ENCODE results near the gene TCEA2.
A peak's percentile ranks its signal among the peaks of the same experiment; 100 is the strongest.

Gene TCEA2

DNA sequence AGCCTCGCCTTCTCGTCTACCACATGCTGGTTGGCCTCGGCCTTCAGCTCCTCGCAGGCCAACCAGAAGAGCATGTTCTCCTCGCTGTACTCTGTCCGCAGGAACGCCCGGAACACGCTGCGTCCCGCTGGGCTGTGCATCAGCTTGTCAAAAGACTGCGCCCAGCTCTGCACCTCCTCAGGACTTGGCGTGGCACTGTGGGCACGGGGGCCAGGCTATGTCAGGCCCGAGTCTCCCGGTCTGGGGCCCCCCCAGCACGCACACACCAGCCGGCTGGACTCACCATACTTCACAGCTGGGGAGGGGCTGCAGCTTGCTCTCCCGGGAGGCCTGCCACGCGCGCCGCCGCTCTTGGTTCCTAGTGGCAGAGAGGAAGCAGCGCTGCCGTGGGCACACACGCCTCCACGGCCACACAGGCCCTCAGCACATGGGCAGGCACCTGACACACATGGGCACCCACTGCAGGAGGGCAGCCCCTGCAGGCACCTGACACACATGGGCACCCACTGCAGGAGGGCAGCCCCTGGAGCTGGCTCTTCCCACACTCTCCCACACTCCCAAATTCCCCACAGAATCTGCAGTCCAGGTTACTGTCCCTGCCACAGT, 11.3 kb downstream of the TCEA2 start:
- Mint-ChIP-seq H3K4me3 (no peak overlapping the region), H3K27me3 (no peaks in the 10 kb centered on the region), H3K9me3 (no peaks in the 10 kb centered on the region), H3K27ac (no peak overlapping the region), H3K36me3 (ENCODE audit: low read depth) (peaks cover 4% of the 10 kb centered on the region), H3K4me1 (peaks cover 18% of the 10 kb centered on the region)
- ATAC-seq (no peak), DNase-seq (no peak)

DNA sequence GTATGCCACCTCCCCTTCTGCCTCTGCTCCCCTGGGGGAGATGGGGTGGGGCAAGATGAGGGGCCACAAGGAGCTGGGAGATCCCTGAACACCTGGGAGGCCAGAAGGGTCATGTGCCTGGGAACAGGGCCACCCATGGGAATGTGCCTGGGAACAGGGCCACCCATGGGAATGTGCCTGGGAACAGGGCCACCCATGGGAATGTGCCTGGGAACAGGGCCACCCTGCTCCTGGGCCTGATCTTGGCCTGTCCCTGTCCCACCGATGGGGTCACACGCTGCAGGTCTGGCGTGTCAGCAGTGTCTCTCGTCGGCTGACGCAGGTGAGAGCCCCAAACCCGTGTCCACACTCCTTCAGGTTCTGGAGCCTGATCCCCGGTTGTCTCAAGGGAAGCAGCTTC, 12.0 kb downstream of the TCEA2 start:
- Mint-ChIP-seq H3K4me1 (peaks cover 18% of the 10 kb centered on the region), H3K27me3 (no peaks in the 10 kb centered on the region), H3K4me3 (no peak overlapping the region), H3K9me3 (no peaks in the 10 kb centered on the region), H3K36me3 (ENCODE audit: low read depth) (peaks cover 4% of the 10 kb centered on the region), H3K27ac (no peak overlapping the region)
- ATAC-seq (no peak), DNase-seq (no peak)

DNA sequence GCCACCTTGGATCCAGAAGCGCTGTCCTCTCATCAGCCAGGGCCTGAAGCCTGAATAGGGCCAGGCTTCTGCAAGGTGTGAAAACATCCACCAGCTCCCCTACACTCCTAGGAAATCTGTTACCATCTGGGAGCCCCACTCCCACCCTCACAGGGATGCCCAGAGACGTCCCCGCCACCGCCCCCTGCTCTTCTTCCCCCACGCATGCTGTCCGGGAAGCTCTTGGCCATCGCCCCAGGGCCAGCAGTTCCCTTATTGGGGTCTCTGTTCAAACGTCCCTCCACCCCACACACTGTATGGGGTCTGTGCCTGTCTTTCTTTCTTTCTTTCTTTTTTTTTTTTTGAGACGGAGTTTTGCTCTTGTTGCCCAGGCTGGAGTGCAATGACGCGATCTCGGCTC, 12.6 kb downstream of the TCEA2 start:
- Mint-ChIP-seq H3K9me3 (no peaks in the 10 kb centered on the region), H3K4me3 (no peak overlapping the region), H3K36me3 (ENCODE audit: low read depth) (peaks cover 4% of the 10 kb centered on the region), H3K27ac (no peak overlapping the region), H3K4me1 (peaks cover 22% of the 10 kb centered on the region), H3K27me3 (no peaks in the 10 kb centered on the region)
- DNase-seq (no peak), ATAC-seq (no peak)

DNA sequence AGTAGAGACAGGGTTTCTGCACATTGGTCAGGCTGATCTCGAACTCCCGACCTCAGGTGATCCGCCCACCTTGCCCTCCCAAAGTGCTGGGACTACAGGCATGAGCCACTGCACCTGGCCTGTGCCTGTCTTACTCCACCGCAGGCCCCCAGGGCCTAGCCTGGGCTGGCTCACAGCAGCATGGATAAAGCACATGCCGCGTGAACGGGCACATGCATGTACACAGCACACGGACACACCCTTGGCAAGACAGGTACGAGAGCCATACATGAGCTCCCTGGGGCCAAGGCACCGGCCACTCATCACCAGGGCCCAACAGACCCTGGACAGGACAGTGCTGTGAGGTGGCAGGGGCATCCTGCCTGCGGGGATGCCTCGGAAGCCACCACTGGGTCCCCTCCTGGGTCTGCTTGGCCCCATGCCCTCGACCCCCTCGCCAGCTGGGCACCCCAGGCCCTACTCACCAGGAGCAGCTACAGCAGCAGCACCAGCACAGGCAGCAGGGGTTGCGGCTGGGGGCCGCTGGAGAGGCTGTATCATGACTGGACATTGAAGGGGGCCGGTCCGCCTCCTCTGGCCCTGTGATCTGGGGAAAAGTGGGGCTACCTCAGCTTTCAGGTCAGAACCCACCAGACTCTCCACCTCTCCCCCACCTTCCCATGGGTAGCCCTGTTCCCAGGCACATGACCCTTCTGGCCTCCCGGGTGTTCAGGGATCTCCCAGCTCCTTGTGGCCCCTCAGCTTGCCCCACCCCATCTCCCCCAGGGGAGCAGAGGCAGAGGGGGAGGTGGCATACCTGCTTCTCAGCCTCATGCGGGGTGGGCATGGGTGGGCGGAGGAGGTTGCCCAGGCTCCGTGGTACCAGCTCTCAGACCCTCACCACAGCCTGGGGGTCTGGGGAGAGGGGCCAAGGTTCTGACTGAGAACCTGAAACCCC, 13.3 kb downstream of the TCEA2 start:
- H3K9me3 Mint-ChIP-seq: no peaks in the 10 kb centered on the region

DNA sequence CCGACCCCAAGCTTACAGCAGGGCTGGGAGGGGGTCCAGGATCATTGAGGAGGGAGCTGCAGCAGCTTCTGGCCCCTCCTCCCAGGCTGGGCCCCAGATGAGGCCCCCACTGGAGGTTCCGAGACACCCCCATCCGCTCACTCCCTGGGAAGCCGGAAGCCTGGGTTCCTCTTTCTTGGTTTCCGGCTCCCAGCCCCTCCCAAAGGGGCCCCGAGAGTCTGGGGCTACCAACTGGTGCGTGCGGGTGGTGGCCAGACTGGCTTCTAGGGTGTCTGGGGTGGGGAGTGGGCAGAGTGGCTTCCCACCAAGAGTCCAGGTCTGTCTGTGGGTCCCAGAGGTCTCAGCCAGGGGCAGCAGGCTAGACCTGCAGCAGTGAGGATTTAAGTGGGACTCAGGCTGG, 14.1 kb downstream of the TCEA2 start:
- ATAC-seq: peak; percentile 30
- Mint-ChIP-seq H3K4me3 (peak overlapping the region; percentile 86), H3K27me3 (peaks cover 6% of the 10 kb centered on the region), H3K27ac (peak overlapping the region; percentile 70), H3K9me3 (no peaks in the 10 kb centered on the region), H3K4me1 (peaks cover 29% of the 10 kb centered on the region), H3K36me3 (ENCODE audit: low read depth) (peaks cover 4% of the 10 kb centered on the region)
- DNase-seq: peak; percentile 63

More for the DNA sequence above, 13.3 kb downstream of the TCEA2 start:
- Mint-ChIP-seq H3K27me3 (no peaks in the 10 kb centered on the region), H3K36me3 (ENCODE audit: low read depth) (peaks cover 4% of the 10 kb centered on the region), H3K27ac (peak overlapping the region; percentile 22), H3K4me3 (peak overlapping the region; percentile 86), H3K4me1 (peaks cover 25% of the 10 kb centered on the region)
- ATAC-seq (no peak), DNase-seq (no peak)

DNA sequence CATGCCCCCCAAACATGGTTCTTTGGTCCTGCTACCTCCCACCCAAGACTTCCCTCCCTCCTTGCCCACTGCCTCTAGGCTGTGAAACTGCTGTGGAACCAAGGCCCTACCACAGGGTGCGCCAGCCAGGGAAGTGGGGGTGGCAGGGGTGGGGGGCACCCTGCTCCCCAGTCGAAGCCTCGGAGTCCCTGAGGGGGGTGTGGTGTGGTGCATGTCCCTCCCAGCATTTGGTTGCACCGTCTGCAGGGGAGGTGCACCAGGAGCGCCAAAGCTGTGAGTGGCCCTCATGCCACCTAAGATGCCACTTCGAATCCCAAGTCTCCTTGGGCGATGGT, 14.5 kb downstream of the TCEA2 start:
- Mint-ChIP-seq H3K4me1 (peaks cover 28% of the 10 kb centered on the region), H3K36me3 (ENCODE audit: low read depth) (peaks cover 4% of the 10 kb centered on the region), H3K4me3 (peak overlapping the region; percentile 86), H3K9me3 (no peaks in the 10 kb centered on the region), H3K27ac (peak overlapping the region; percentile 70), H3K27me3 (peaks cover 8% of the 10 kb centered on the region)
- DNase-seq (no peak), ATAC-seq (no peak)

DNA sequence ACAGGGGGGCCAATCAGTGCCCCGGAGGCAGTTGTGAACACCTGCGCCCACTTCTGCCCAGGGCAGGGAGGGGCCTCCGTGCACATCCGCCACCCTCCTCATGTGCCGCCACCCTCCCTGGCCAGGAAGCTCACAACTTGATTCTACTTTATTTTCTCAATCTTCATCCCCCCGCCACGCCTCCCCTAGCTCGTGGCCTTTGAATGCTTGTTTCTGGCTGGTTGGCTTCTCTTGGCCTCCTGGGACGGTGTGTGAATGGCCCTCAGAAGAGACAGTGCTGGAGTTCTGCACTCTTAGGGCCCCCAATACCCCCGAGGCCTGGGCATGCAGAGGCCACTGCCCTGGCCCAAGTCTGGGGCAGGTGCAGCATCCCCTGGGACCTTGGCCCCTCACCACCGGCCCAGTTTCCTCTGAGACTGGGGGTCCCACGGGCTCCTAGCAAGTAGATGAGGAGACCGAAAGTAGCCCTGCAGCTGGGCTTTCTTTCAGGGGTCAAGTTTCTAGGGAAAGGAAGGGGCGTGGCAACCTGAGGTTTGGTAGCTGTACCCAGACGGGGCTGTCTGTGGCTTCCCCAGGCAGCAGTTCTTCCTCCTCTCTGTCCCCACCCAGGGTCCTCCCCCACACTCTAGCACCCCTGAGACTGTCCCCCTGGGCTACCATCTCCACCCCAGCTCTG, 15.0 kb downstream of the TCEA2 start:
- Mint-ChIP-seq H3K27ac (peak overlapping the region; percentile 70), H3K4me1 (peaks cover 31% of the 10 kb centered on the region), H3K4me3 (peak overlapping the region; percentile 86), H3K36me3 (ENCODE audit: low read depth) (peaks cover 3% of the 10 kb centered on the region), H3K9me3 (no peaks in the 10 kb centered on the region), H3K27me3 (peaks cover 8% of the 10 kb centered on the region)
- ATAC-seq (peak; percentile 42), DNase-seq (peak; percentile 60)

DNA sequence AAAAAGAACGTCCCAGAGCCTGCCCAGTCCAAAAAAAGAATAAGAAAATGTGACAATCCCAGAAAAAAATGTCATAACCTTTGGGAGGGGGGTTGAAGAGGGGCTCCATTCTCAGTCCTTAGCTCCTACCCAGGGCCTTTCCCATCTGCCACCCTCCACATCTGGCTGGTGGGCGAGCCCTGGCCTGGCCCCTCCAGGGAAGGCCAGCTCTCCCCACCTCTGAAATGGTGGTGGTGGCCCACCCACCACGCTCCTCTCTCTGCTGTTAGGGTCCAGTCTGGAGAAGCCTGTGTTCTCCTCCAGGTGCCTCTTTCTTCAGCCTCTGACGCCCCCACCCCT, 15.9 kb downstream of the TCEA2 start:
- Mint-ChIP-seq H3K9me3 (no peaks in the 10 kb centered on the region), H3K4me3 (peak overlapping the region; percentile 86), H3K36me3 (ENCODE audit: low read depth) (no peaks in the 10 kb centered on the region), H3K4me1 (peaks cover 34% of the 10 kb centered on the region), H3K27ac (peak overlapping the region; percentile 80), H3K27me3 (peaks cover 8% of the 10 kb centered on the region)
- no peak for ATAC-seq
- DNase-seq: no peak

DNA sequence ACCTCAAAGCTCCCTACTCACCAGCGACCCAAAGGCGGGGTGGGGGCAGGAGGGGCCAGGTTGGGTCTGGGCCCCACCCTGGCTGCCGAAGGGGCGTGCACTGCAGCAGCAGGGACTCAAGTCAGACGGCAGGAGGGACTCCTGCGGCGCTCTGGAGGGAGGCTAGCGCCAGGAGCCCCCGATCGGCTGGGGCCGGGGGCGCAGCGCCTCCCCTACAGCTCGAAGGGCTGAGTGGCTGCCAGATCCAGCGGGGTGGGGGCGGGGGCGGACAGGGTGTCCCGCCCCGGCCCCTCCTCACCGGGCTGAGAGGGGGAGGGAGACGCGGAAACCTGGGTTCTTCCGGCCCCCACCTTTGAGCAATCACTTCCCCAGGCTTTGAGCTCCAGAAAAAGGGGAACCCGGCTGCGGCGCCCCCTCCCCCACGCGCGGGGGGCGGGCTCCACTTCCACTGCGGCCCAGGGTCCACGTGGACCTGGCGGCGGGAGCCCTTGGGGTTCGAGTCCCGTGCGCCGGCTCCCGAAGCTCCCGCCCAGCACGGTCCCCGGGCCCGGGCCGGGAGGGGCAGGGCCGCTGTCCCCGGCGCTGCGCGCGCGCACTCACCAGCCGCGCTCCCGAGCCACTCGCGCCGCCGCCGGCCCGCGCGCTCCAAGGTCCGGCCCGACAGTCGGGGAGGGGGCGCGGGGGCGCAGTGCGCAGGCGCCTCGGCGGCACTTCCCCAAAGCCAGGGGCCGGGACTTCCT, 16.4 kb downstream of the TCEA2 start, which contains the start of gene RGS19:
Gene RGS19, minus strand, starts transcription at position 246 of the 740 bp plus-strand sequence. CDS start 2,632 bp downstream, outside the sequence.
- peak; percentile 38 for ATAC-seq
- no peaks in the 10 kb centered on the region for H3K36me3 Mint-ChIP-seq (ENCODE audit: low read depth)
- H3K4me1 Mint-ChIP-seq: peaks cover 37% of the 10 kb centered on the region
- peak within 1 kb of the TSS; percentile 80 for H3K27ac Mint-ChIP-seq
- peaks cover 11% of the 10 kb centered on the region for H3K27me3 Mint-ChIP-seq
- peak within 1 kb of the TSS; percentile 86 for H3K4me3 Mint-ChIP-seq
- no peaks in the 10 kb centered on the region for H3K9me3 Mint-ChIP-seq
- peak; percentile 79 for DNase-seq

DNA sequence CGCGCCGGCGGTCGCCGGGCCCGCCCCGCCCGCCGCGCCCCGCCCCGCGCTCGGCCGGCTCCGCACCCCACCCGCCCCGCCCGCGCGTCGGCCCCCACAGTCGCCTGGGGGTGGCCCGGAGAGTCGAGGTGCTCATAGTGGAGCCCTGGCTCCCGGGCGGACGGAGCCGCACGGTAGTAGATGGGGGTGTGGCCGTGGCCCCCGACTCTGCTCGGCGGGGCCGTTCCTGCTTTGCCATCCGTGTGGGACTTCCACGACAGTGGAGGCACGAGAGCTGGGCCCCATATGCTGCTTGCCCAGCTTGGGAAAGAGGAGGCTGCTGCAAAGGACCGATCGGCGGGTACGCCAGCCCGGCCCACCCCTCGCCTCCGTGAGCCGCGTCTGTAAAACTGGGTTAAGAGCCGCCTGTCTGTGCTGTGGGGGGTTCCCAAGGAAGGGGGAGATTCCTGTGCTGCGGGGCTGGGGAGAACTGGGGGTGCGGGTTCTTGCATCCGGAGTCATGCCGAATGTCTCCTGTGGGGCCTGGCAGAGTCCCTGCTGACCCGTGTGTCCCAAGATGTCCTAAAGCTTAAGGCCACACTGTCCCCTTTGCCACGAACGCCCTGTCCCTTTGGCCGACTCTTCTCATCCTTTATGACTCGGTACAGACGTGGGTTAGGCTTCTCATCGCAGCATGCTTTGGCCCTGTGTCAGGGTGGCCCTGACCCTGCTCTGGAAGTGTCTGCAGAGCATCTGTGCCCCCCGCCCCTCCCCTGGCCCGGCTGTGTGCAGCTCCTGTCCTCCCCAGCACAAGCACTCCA, 17.2 kb downstream of the TCEA2 start, which contains the start of gene OPRL1:
Gene OPRL1, plus strand, starts transcription at position 70 of the 800 bp plus-strand sequence. CDS start 12,639 bp downstream, outside the sequence.
- peak within 1 kb of the TSS; percentile 86 for H3K4me3 Mint-ChIP-seq
- H3K36me3 Mint-ChIP-seq (ENCODE audit: low read depth): no peaks in the 10 kb centered on the region
- H3K27me3 Mint-ChIP-seq: peaks cover 15% of the 10 kb centered on the region
- no peak for DNase-seq
- peak within 1 kb of the TSS; percentile 80 for H3K27ac Mint-ChIP-seq
- H3K4me1 Mint-ChIP-seq: peaks cover 38% of the 10 kb centered on the region
- no peaks in the 10 kb centered on the region for H3K9me3 Mint-ChIP-seq
- ATAC-seq: no peak

DNA sequence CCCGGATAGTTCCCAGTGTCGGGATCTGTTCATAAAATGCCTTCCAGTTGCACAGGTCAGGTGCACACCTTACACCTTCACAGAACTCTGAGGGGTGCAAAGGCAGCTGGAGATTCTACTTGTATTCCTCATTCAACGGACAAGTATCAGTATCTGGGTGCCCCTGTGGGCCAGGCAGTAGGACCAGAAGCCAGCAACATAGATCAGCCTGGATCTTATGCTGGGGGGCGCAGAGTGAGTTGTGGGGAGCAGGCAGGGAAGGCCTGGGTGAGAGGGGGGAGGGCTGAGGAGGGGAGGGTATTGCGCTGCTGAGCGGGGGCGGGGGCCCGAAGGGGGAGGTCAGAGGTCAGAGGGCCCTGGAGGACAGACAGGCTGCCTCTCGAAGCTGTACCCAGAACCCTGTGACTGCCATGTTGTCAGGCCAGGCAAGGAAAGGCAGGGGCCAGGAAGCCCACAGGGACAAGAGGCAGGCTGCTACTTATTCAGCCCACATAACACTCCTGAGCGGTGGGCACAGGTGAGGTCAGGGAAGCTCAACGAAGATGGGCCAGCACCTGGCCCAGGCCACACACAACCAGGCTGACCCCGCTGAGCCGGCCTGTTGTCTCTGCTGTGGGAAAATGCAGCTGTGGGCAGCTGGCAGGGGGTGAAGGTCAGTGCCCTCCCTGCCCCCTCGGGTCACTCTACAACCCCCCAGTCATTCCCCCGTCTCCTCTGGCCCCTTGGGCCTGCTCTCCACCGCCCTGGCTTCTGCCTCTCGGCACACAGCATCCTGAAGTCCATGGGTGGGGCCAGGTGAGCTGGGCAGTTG, 18.0 kb downstream of the TCEA2 start:
- Mint-ChIP-seq H3K27me3 (peaks cover 19% of the 10 kb centered on the region), H3K4me3 (peak overlapping the region; percentile 65), H3K9me3 (no peaks in the 10 kb centered on the region), H3K36me3 (ENCODE audit: low read depth) (no peaks in the 10 kb centered on the region), H3K4me1 (peaks cover 38% of the 10 kb centered on the region), H3K27ac (no peak overlapping the region)
- ATAC-seq: no peak
- no peak for DNase-seq

DNA sequence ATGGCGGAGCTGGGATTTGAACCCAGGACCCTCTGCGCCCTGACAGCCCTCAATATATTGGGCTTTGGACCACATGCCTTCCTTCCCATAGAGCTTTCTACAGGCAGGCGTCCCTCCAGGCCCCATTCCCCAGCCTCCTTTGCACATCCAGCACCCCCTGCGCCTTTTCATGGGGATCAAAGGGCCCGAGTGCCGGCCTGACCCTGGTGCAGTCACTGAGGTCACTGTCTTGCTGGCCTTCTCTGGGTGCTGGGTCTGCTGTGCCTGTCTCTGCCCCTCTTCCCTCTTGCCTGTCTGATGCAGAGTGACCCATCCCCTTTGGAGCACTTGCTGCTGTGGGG, 18.6 kb downstream of the TCEA2 start:
- Mint-ChIP-seq H3K4me1 (peaks cover 38% of the 10 kb centered on the region), H3K27ac (no peak overlapping the region), H3K9me3 (no peaks in the 10 kb centered on the region)

DNA sequence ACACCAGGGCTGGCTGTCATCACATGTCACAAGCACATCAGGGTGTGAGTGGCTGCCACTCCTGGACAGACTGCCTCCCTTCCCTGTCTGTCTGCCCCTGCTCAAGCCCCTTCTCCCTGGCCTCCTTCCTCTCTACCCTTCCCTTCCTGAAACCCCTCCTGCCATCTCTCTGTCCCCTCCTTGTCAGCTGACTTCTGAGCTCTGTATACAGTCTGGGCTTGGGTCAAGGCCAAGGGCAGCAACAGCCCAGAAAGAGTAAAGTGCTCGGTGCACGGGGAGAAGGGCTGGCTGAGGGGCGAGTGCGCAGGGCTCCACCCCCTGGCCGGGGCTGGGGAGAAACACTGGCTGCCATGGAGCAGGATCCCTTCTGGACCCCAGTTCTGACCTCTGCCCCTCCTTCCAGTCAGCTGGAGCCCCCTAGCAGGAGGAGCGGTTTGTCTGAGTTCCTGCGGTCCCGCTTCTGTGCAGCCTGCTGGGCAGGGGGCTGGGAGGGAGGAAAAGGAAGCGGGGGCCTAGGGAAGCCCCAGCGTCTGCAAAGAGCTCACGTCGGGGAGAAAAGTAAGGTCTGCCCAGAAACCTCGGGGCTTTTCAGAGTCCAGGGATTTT, 19.2 kb downstream of the TCEA2 start:
- Mint-ChIP-seq H3K4me1 (peaks cover 35% of the 10 kb centered on the region), H3K27me3 (peaks cover 19% of the 10 kb centered on the region)

More for the DNA sequence above, 18.6 kb downstream of the TCEA2 start:
- H3K27me3 Mint-ChIP-seq: peaks cover 19% of the 10 kb centered on the region
- no peaks in the 10 kb centered on the region for H3K36me3 Mint-ChIP-seq (ENCODE audit: low read depth)
- no peak for ATAC-seq
- no peak for DNase-seq
- no peak overlapping the region for H3K4me3 Mint-ChIP-seq

More for the DNA sequence above, 19.2 kb downstream of the TCEA2 start:
- no peak for DNase-seq
- Mint-ChIP-seq H3K36me3 (ENCODE audit: low read depth) (no peaks in the 10 kb centered on the region), H3K9me3 (no peaks in the 10 kb centered on the region), H3K4me3 (no peak overlapping the region), H3K27ac (no peak overlapping the region)
- no peak for ATAC-seq

All from activated naive CD8-positive, alpha-beta T cell treated with anti-CD3 and anti-CD28 coated beads, Interleukin-2, amount 50 U/mL, for 24 hours (primary cell).